ENCODE data around the gene SERPINA5. TPM values are rescaled to one million over a fixed set of nuclear protein-coding genes. Genes with fewer than 3 reads are reported as not detected.

Gene SERPINA5
- total RNA-seq, 4 donors from 2014 or later: 0.32 to 37.6 (median 1.5) TPM; not detected in 1

DNA sequence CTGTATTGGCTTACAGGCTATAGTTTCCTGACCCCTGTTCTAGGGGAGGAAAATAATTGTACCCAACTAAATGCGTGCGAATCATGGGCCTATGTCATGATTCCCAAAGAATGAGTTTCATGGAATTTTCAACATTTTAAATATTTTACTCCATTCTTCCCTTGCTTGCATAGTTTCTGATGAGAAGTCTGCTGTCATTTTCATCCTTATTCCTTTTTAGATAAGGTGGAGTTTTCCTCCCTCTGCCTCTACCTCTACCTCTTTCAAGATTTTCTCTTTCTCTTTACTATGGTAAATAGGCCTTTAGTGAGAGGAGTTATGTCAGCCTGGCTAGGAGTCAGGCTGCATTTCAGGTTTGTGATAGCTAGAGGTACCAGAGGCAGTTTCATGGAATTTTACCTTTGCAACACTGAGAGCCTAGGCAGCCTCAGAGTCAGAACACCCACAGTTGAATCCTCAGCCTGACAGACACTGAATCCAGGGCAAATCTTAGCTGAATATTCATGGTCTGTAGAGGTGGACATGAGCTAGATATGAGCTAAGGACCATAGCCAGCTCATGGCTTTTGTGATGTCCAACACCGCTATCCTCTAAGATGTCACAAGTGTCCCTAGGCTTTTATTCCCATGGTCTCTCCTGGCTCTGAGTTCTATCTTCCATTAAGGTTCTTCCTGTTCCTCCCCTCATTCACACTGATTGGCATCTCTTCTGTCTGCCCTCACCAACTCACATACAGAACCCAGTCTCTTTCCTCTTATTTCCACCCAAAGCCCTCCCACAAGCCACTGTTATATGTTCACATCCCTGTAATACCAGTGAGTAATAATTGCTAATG is 37.0 kb downstream of the SERPINA5 start:
- no peak for TF ChIP-seq POLR2A (IDR thresholded peaks at IDR 0.05)
- no peak for TF ChIP-seq POLR2AphosphoS5 (IDR thresholded peaks at IDR 0.05)
- no peak for TF ChIP-seq EP300 (IDR thresholded peaks at IDR 0.05; ENCODE audit: low read depth)
- TF ChIP-seq, protein P1, sequence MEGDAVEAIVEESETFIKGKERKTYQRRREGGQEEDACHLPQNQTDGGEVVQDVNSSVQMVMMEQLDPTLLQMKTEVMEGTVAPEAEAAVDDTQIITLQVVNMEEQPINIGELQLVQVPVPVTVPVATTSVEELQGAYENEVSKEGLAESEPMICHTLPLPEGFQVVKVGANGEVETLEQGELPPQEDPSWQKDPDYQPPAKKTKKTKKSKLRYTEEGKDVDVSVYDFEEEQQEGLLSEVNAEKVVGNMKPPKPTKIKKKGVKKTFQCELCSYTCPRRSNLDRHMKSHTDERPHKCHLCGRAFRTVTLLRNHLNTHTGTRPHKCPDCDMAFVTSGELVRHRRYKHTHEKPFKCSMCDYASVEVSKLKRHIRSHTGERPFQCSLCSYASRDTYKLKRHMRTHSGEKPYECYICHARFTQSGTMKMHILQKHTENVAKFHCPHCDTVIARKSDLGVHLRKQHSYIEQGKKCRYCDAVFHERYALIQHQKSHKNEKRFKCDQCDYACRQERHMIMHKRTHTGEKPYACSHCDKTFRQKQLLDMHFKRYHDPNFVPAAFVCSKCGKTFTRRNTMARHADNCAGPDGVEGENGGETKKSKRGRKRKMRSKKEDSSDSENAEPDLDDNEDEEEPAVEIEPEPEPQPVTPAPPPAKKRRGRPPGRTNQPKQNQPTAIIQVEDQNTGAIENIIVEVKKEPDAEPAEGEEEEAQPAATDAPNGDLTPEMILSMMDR (IDR thresholded peaks at IDR 0.05): no peak
- intact Hi-C loops (cut with DNase I; ENCODE audit: low total_unique reads) (no loop called here), in situ Hi-C loops (cut with MboI; ENCODE audit: low pct_ligation_motif_present in 1 of 4, low pct_unique_long_range_greater_than_20kb in 1 of 4, low sequenced_read_pairs in 3 of 4) (no loop called here)
- H3K36me3 ChIP-seq: no peaks in the 10 kb centered on the region
- WGBS, 2 donors (ENCODE audit: low coverage in 1 of 2): 94 to 96% methylated on average over 3 of the region's 3 CpGs
- no peak for DNase-seq
- no peak overlapping the region for H3K27ac ChIP-seq
- H3K4me3 ChIP-seq: no peak overlapping the region
- H3K4me1 ChIP-seq: no peaks in the 10 kb centered on the region
- H3K27me3 ChIP-seq: no peaks in the 10 kb centered on the region
- H3K9me3 ChIP-seq: peaks cover 12 to 21% of the 10 kb centered on the region in 2 donors

DNA sequence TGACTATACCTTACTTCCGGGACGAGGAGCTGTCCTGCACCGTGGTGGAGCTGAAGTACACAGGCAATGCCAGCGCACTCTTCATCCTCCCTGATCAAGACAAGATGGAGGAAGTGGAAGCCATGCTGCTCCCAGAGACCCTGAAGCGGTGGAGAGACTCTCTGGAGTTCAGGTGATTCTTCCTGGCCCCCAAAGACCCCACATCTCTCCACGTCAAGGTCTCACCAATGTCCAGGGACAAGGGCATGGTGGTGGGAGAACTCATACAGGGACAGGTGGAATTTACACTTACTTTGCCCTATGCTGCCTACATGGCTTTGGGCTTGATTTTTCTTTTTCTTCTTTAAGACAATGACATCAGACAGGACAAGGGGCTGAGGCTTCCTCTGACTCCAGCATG is 38.1 kb downstream of the SERPINA5 start:
- Histone ChIP-seq H3K4me1 (no peaks in the 10 kb centered on the region), H3K4me3 (no peak overlapping the region), H3K27ac (no peak overlapping the region), H3K36me3 (no peaks in the 10 kb centered on the region), H3K9me3 (peaks cover 12 to 21% of the 10 kb centered on the region in 2 donors), H3K27me3 (no peaks in the 10 kb centered on the region)
- in situ Hi-C loops (cut with MboI; ENCODE audit: low pct_ligation_motif_present in 1 of 4, low pct_unique_long_range_greater_than_20kb in 1 of 4, low sequenced_read_pairs in 3 of 4): no loop called here
- 67 to 83% methylated on average over 1 to 6 of the region's 6 CpGs for WGBS, 2 donors (ENCODE audit: low coverage in 1 of 2)
- intact Hi-C loops (cut with DNase I; ENCODE audit: low total_unique reads): no loop called here
- DNase-seq: no peak
- TF ChIP-seq EP300 (IDR thresholded peaks at IDR 0.05; ENCODE audit: low read depth) (no peak), POLR2A (IDR thresholded peaks at IDR 0.05) (no peak), POLR2AphosphoS5 (IDR thresholded peaks at IDR 0.05) (no peak)
- TF ChIP-seq, protein P1 (IDR thresholded peaks at IDR 0.05): no peak

DNA sequence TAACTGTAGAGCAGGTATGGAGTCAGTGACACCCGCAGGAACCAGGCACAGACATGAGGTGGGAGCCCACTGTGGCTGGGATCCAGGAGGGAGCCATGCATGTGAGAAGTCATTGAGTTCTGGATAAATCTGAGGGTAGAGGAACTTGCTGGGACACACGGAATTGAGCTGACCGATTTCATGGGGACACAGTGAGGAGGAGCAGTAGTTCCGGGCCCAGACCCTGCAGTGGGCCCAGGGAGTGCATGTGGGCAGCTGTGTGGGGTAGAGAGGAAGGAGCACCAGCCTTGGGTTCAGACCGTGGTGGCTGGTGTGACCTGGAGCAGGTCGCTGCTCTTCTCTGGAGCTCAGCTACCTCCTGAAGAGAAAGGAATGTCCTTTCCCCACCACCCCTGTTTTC is 39.4 kb downstream of the SERPINA5 start:
- Histone ChIP-seq H3K4me3 (no peak overlapping the region), H3K36me3 (no peaks in the 10 kb centered on the region), H3K27ac (no peak overlapping the region), H3K9me3 (peaks cover 12 to 21% of the 10 kb centered on the region in 2 donors), H3K27me3 (no peaks in the 10 kb centered on the region), H3K4me1 (no peaks in the 10 kb centered on the region)
- TF ChIP-seq, protein P1 (IDR thresholded peaks at IDR 0.05): no peak
- no peak for TF ChIP-seq EP300 (IDR thresholded peaks at IDR 0.05; ENCODE audit: low read depth)
- no peak for TF ChIP-seq POLR2AphosphoS5 (IDR thresholded peaks at IDR 0.05)
- in situ Hi-C loops (cut with MboI; ENCODE audit: low pct_ligation_motif_present in 1 of 4, low pct_unique_long_range_greater_than_20kb in 1 of 4, low sequenced_read_pairs in 3 of 4) (no loop called here), intact Hi-C loops (cut with DNase I; ENCODE audit: low total_unique reads) (no loop called here)
- 82 to 90% methylated on average over 2 to 6 of the region's 6 CpGs for WGBS, 2 donors (ENCODE audit: low coverage in 1 of 2)
- no peak for DNase-seq

DNA sequence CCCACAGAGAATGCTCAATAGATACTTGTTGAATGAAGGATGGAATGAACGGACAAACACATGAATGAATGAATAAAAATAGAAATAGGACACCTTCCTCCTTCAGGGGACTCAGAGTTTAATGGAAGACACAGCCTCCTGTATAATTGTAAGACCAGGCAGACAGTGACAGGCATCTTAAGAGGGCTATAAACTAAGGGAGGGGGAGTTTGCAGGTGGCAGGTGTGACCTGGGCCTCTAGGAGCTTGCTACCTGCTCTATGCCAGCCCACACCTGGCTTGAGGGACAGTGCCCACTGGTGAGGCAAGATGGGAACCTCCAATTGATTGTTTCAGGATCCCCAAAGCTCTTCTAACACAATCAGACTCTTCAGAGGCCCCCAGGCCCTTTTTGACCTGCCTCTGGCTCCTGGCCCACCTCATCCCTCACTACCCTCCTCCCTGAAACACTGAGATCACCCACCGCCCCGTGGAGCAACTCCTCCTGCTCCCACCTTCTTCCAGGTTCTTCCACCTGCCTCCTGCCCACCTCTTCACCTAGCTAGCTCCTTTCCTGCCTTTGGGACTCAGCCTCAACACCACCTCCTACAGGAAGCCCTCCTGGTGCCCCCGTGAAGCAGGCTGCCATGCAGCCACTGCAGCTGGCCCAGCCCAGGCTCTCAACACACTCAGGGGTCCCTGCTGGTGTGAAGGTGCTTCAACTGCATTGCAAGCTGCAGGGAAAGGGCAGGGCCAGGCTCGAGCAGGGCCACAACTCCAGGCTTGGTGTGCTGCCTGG is 40.3 kb downstream of the SERPINA5 start:
- Histone ChIP-seq H3K36me3 (no peaks in the 10 kb centered on the region), H3K4me1 (no peaks in the 10 kb centered on the region), H3K27me3 (no peaks in the 10 kb centered on the region), H3K4me3 (no peak overlapping the region), H3K27ac (no peak overlapping the region), H3K9me3 (peaks cover 12 to 21% of the 10 kb centered on the region in 2 donors)
- TF ChIP-seq, protein P1 (IDR thresholded peaks at IDR 0.05): no peak
- TF ChIP-seq EP300 (IDR thresholded peaks at IDR 0.05; ENCODE audit: low read depth) (no peak), POLR2A (IDR thresholded peaks at IDR 0.05) (no peak), POLR2AphosphoS5 (IDR thresholded peaks at IDR 0.05) (no peak)
- in situ Hi-C loops (cut with MboI; ENCODE audit: low pct_ligation_motif_present in 1 of 4, low pct_unique_long_range_greater_than_20kb in 1 of 4, low sequenced_read_pairs in 3 of 4): no loop called here
- intact Hi-C loops (cut with DNase I; ENCODE audit: low total_unique reads): no loop called here
- DNase-seq: no peak
- 76 to 79% methylated on average over 3 to 5 of the region's 5 CpGs for WGBS, 2 donors (ENCODE audit: low coverage in 1 of 2)
